ENCODE measurements around the gene NEUROG1. TPM values are rescaled to one million over a fixed set of nuclear protein-coding genes. Genes with fewer than 3 reads are reported as not detected.

Gene NEUROG1
- total and polyA plus RNA-seq, 2 experiments from 2014 or later = 0.16 TPM; not detected in 1

GRCh38 chr5:135545099-135545498, 9.3 kb upstream of the NEUROG1 start:
- H3K36me3 ChIP-seq (ENCODE audit: insufficient read depth) = no peaks in the 10 kb centered on the region
- Mint-ChIP-seq H3K27me3 (ENCODE audit: insufficient read depth, low read depth, poor library complexity) (peaks cover 99% of the 10 kb centered on the region), H3K9me3 (no peaks in the 10 kb centered on the region), H3K4me3 (peak overlapping the region; percentile 65), H3K36me3 (ENCODE audit: low read depth) (no peaks in the 10 kb centered on the region), H3K4me1 (peaks cover 29% of the 10 kb centered on the region), H3K27ac (no peak overlapping the region)
- peaks cover 36% of the 10 kb centered on the region for H4K20me1 ChIP-seq (replicated peaks; ENCODE audit: insufficient read depth)
- H3K4me3 ChIP-seq = peak overlapping the region; percentile 50; the same call in 1 of the 2 replicates
- H3K4me2 ChIP-seq = peak overlapping the region; percentile 68
- H2AFZ ChIP-seq = no peak overlapping the region
- peaks cover 42% of the 10 kb centered on the region for H3K4me1 ChIP-seq (ENCODE audit: insufficient read depth)
- no peak for TF ChIP-seq ZNF462 (CRISPR knock-in tag; IDR thresholded peaks at IDR 0.05)
- peak; percentile 68 for TF ChIP-seq EZH2 (IDR thresholded peaks at IDR 0.05; ENCODE audit: low read depth, unreplicated experiment)
- TF ChIP-seq EZH2phosphoT487 (IDR thresholded peaks at IDR 0.05; ENCODE audit: unreplicated experiment) = peak; percentile 57
- DNase-seq (ENCODE audit: low spot score) (peak; percentile 49), ATAC-seq (peak; percentile 32)
- H3K27ac ChIP-seq (ENCODE audit: low read depth) = no peak overlapping the region
- no peaks in the 10 kb centered on the region for H3K9me2 ChIP-seq (ENCODE audit: insufficient read depth)
- peaks cover 4% of the 10 kb centered on the region; the same call in 1 of the 2 replicates for H3F3A ChIP-seq (replicated peaks; ENCODE audit: low read depth)
- H3K27me3 ChIP-seq (ENCODE audit: insufficient read depth) = peaks cover 100% of the 10 kb centered on the region
- H3K79me2 ChIP-seq (replicated peaks; ENCODE audit: insufficient read depth) = no peaks in the 10 kb centered on the region

GRCh38 chr5:135543485-135544304, 7.9 kb upstream of the NEUROG1 start:
- Mint-ChIP-seq H3K4me3 (peak overlapping the region; percentile 65), H3K27ac (no peak overlapping the region), H3K27me3 (ENCODE audit: insufficient read depth, low read depth, poor library complexity) (peaks cover 99% of the 10 kb centered on the region), H3K4me1 (peaks cover 29% of the 10 kb centered on the region), H3K9me3 (0 out of 3 replicates have a peak, but pooled peaks cover 2% of the 10 kb centered on the region), H3K36me3 (ENCODE audit: low read depth) (no peaks in the 10 kb centered on the region)
- H3K27ac ChIP-seq (ENCODE audit: low read depth) = no peak overlapping the region
- H2AFZ ChIP-seq = peak overlapping the region; percentile 43; the same call in 1 of the 2 replicates
- H3K4me1 ChIP-seq (ENCODE audit: insufficient read depth) = peaks cover 42% of the 10 kb centered on the region
- peak overlapping the region; percentile 68 for H3K4me2 ChIP-seq
- H3K79me2 ChIP-seq (replicated peaks; ENCODE audit: insufficient read depth) = no peaks in the 10 kb centered on the region
- DNase-seq (ENCODE audit: low spot score) = peak; percentile 64
- H3F3A ChIP-seq (replicated peaks; ENCODE audit: low read depth) = peaks cover 4% of the 10 kb centered on the region; the same call in 1 of the 2 replicates
- no peaks in the 10 kb centered on the region for H3K9me2 ChIP-seq (ENCODE audit: insufficient read depth)
- H3K27me3 ChIP-seq (ENCODE audit: insufficient read depth) = peaks cover 100% of the 10 kb centered on the region
- peak overlapping the region; percentile 50 for H3K4me3 ChIP-seq
- H3K36me3 ChIP-seq (ENCODE audit: insufficient read depth) = no peaks in the 10 kb centered on the region
- peak; percentile 70 for ATAC-seq
- peaks cover 43% of the 10 kb centered on the region for H4K20me1 ChIP-seq (replicated peaks; ENCODE audit: insufficient read depth)
- no peak for TF ChIP-seq ZNF462 (CRISPR knock-in tag; IDR thresholded peaks at IDR 0.05)
